SK-N-SH (cell line): ENCODE measurements around the gene MED15. TPM values are rescaled to one million over a fixed set of nuclear protein-coding genes. Genes with fewer than 3 reads are reported as not detected.

Experiments used
- CTCF ChIA-PET: fragments of 300-600, 350-600 bp; formaldehyde crosslinking; extraction: SDS; loops from one replicate; lab custom pipeline; 2021; lab: Yijun Ruan, JAX
- POLR2A ChIA-PET: fragments of 350-600 bp; sonication (Branson Sonifier 250); formaldehyde crosslinking; extraction: SDS; loops from one replicate; lab custom pipeline; 2020; ENCODE audit warnings: antibody characterized with exemption, inconsistent platforms; lab: Yijun Ruan, JAX
- DNase-seq: peaks from one replicate; pipeline ENCODE4 v3.0.0; 2012
- H2AFZ ChIP-seq: fragments of 200-600 bp; sonication (generic); 2 replicates; pipeline ENCODE4 v1.8.1; 2016; ENCODE audit warnings: antibody characterized with exemption, mild to moderate bottlenecking, low read depth
- H3F3A ChIP-seq: fragments of 200-600 bp; sonication (generic); replicated peaks from 2 replicates; pipeline ENCODE3; 2016; ENCODE audit warnings: antibody characterized with exemption, mild to moderate bottlenecking; ENCODE audit not compliant: insufficient read depth
- H3K27ac ChIP-seq, 2 experiments: fragments of 200-500 bp in 1 of 2; fragments of 200-600 bp in 1 of 2; sonication (Bioruptor generic) in 1 of 2; sonication (generic), shearing (Covaris generic) in 1 of 2; 2 replicates each; pipeline versions ENCODE4 v1.5.1 to v1.6.1; 2014 to 2016; ENCODE audit warnings: low read depth in 2 of 2, inconsistent platforms in 1 of 2, low read length in 1 of 2, mild to moderate bottlenecking in 1 of 2, mixed read lengths in 1 of 2
- H3K27me3 ChIP-seq: fragments of 200-600 bp; sonication (generic), shearing (Covaris generic); 2 replicates; pipeline ENCODE4 v1.6.1; 2016; ENCODE audit warnings: mixed run types; ENCODE audit not compliant: insufficient read depth
- H3K36me3 ChIP-seq, 2 experiments: fragments of 200-500 bp in 1 of 2; fragments of 200-600 bp in 1 of 2; sonication (Bioruptor generic) in 1 of 2; sonication (generic) in 1 of 2; replicated peaks in 1 of 2; 2 replicates each; pipeline versions ENCODE3 to v1.5.1; 2014 to 2016; ENCODE audit warnings: low read length in 1 of 2, mild to moderate bottlenecking in 1 of 2; ENCODE audit not compliant: insufficient read depth in 2 of 2, control insufficient read depth in 1 of 2
- H3K4me1 ChIP-seq, 2 experiments: fragments of 200-500 bp in 1 of 2; fragments of 200-600 bp in 1 of 2; sonication (Bioruptor generic) in 1 of 2; sonication (generic), shearing (Covaris generic) in 1 of 2; 2 replicates each; pipeline versions ENCODE4 v1.5.1 to v1.6.1; 2014 to 2016; ENCODE audit warnings: low read depth in 1 of 2, low read length in 1 of 2, mixed run types in 1 of 2; ENCODE audit not compliant: insufficient read depth in 2 of 2, control insufficient read depth in 1 of 2
- H3K4me2 ChIP-seq: fragments of 200-600 bp; sonication (generic), shearing (Covaris generic); 2 replicates; pipeline ENCODE4 v1.6.1; 2017; ENCODE audit warnings: mixed run types
- H3K4me3 ChIP-seq, 2 experiments: fragments of 200-500 bp in 1 of 2; fragments of 200-600 bp in 1 of 2; sonication (Bioruptor generic) in 1 of 2; sonication (generic), shearing (Covaris generic) in 1 of 2; 2 replicates each; pipeline versions ENCODE4 v1.5.1 to v1.8.1; 2014 to 2016; ENCODE audit warnings: low read depth in 2 of 2, inconsistent platforms in 1 of 2, low read length in 1 of 2, mild to moderate bottlenecking in 1 of 2, mixed read lengths in 1 of 2, moderate library complexity in 1 of 2
- H3K79me2 ChIP-seq: fragments of 200-600 bp; sonication (generic); 2 replicates; pipeline ENCODE4 v1.8.1; 2017; ENCODE audit warnings: mild to moderate bottlenecking; ENCODE audit not compliant: insufficient read depth
- H3K9ac ChIP-seq: fragments of 200-600 bp; sonication (generic); 2 replicates; pipeline ENCODE4 v1.6.1; 2017; ENCODE audit warnings: mixed run types
- H3K9me2 ChIP-seq: fragments of 200-600 bp; sonication (generic); 2 replicates; pipeline ENCODE4 v1.6.1; 2017; ENCODE audit warnings: mixed run types
- H3K9me3 ChIP-seq: fragments of 200-600 bp; sonication (generic); 2 replicates; pipeline ENCODE4 v1.6.1; 2017; ENCODE audit warnings: mixed run types, mild to moderate bottlenecking, moderate library complexity
- H4K20me1 ChIP-seq: fragments of 200-600 bp; sonication (generic); 2 replicates; pipeline ENCODE4 v1.6.1; 2017; ENCODE audit warnings: mild to moderate bottlenecking, mixed run types; ENCODE audit not compliant: insufficient read depth
- CHD2 ChIP-seq: fragments of 150-350 bp; IDR thresholded peaks from 2 replicates; pipeline ENCODE4 v1.6.1; 2018; ENCODE audit warnings: low read length; ENCODE audit not compliant: partially characterized antibody
- ELF1 ChIP-seq: IDR thresholded peaks from 2 replicates; pipeline ENCODE4 v1.4.0; 2012
- EP300 ChIP-seq, 2 experiments: IDR thresholded peaks; 2 replicates each; pipeline versions ENCODE4 v1.4.0 to v1.6.1; 2012; ENCODE audit warnings: borderline replicate concordance in 1 of 2, low read depth in 1 of 2, low read length in 1 of 2
- EZH2phosphoT487 ChIP-seq: fragments of 200-600 bp; sonication (generic); IDR thresholded peaks from 2 replicates; pipeline ENCODE4 v1.6.1; 2017; ENCODE audit warnings: low read depth, mixed run types, mild to moderate bottlenecking, antibody characterized with exemption, moderate library complexity, borderline replicate concordance
- FOXJ3 ChIP-seq: sonication (generic); formaldehyde crosslinking; IDR thresholded peaks from 2 replicates; pipeline ENCODE4 v1.5.1; 2020; ENCODE audit warnings: mild to moderate bottlenecking, missing genetic modification reagents
- FOXM1 ChIP-seq: IDR thresholded peaks from 2 replicates; pipeline ENCODE4 v1.4.0; 2012; ENCODE audit warnings: low read depth, mild to moderate bottlenecking
- GATA2 ChIP-seq: sonication (generic); formaldehyde crosslinking; IDR thresholded peaks from 2 replicates; pipeline ENCODE4 v1.5.0; 2020; ENCODE audit warnings: mild to moderate bottlenecking, missing genetic modification reagents
- IRF3 ChIP-seq: fragments of 150-350 bp; IDR thresholded peaks from 2 replicates; pipeline ENCODE4 v1.6.1; 2016; ENCODE audit warnings: mild to moderate bottlenecking, low read depth, low read length
- JUND ChIP-seq: IDR thresholded peaks from 2 replicates; pipeline ENCODE4 v1.4.0; 2012
- MAX ChIP-seq: IDR thresholded peaks from 2 replicates; pipeline ENCODE4 v1.4.0; 2012; ENCODE audit warnings: low read depth
- NRF1 ChIP-seq: IDR thresholded peaks from 2 replicates; pipeline ENCODE4 v1.6.1; 2012; ENCODE audit warnings: low read depth, mild to moderate bottlenecking, low read length
- RFX5 ChIP-seq: IDR thresholded peaks from 2 replicates; pipeline ENCODE4 v1.6.1; 2012; ENCODE audit warnings: mild to moderate bottlenecking, improper control_type of control experiment, low read length
- SIN3A ChIP-seq: IDR thresholded peaks from 2 replicates; pipeline ENCODE4 v1.6.1; 2012; ENCODE audit warnings: low read depth, mild to moderate bottlenecking, low read length, moderate library complexity, borderline replicate concordance
- SMC3 ChIP-seq: IDR thresholded peaks from 2 replicates; pipeline ENCODE4 v1.6.1; 2012; ENCODE audit warnings: low read depth, low read length, improper control_type of control experiment
- TAF1 ChIP-seq: IDR thresholded peaks from 2 replicates; pipeline ENCODE4 v1.6.1; 2012; ENCODE audit warnings: low read depth, mild to moderate bottlenecking, low read length, moderate library complexity, borderline replicate concordance
- TCF12 ChIP-seq: IDR thresholded peaks from 2 replicates; pipeline ENCODE4 v1.4.0; 2012
- TEAD4 ChIP-seq: IDR thresholded peaks from 2 replicates; pipeline ENCODE4 v1.4.0; 2012; ENCODE audit warnings: mild to moderate bottlenecking, borderline replicate concordance; ENCODE audit not compliant: insufficient read depth
- USF1 ChIP-seq: IDR thresholded peaks from 2 replicates; pipeline ENCODE4 v1.4.0; 2012; ENCODE audit warnings: low read depth, borderline replicate concordance
- YY1 ChIP-seq: IDR thresholded peaks from 2 replicates; pipeline ENCODE4 v1.4.0; 2012; ENCODE audit warnings: low read depth, mild to moderate bottlenecking
- ZBTB33 ChIP-seq: IDR thresholded peaks from 2 replicates; pipeline ENCODE4 v1.4.0; 2012; ENCODE audit warnings: low read depth, borderline replicate concordance
- WGBS: methylation state at CpG from one replicate; pipeline ENCODE4 v1.1.6; 2017; ENCODE audit warnings: low lambda C conversion rate; 5-methylcytosine and 5-hydroxymethylcytosine counted together
- polyA plus RNA-seq, 3 experiments: library from polyadenylated mRNA; depleted of rRNA; stranded (reverse); fragments of >200 nt; gene quantifications; 2 replicates each; pipeline ENCODE4 v1.2.3, GENCODE V29; 2012

Gene MED15
- polyA plus RNA-seq, 1 of the 3 experiments (the other 2 are of a cell fraction), result 45.1 TPM

- Histone ChIP-seq H3K4me3 (no peak overlapping the region), H3K27me3 (no peaks in the 10 kb centered on the region), H3K9me2 (no peaks in the 10 kb centered on the region), H3K36me3 (peaks cover 21 to 40% of the 10 kb centered on the region in 2 experiments), H3K9ac (no peak overlapping the region), H4K20me1 (peaks cover 77% of the 10 kb centered on the region), H3F3A (peaks cover 10% of the 10 kb centered on the region), H2AFZ (no peak overlapping the region), H3K9me3 (no peaks in the 10 kb centered on the region), H3K4me1 (peaks cover 29 to 45% of the 10 kb centered on the region in 2 experiments; a peak in 3 of 4 replicates), H3K27ac (peak overlapping the region; percentile 48 to 64; a peak in 2 of 4 replicates), H3K79me2 (peaks cover 100% of the 10 kb centered on the region), H3K4me2 (peak overlapping the region; percentile 33; the same call in 1 of the 2 replicates)
- 94% methylated on average over 4 of the region's 4 CpGs for WGBS
- ChIA-PET POLR2A (interaction anchor here (1.6 kb wide), 1 partner anchor 11 kb away, joined by 7 read pairs; no protein-coding TSS in a partner anchor), CTCF (interaction anchor here (1.1 to 9.6 kb wide), 3 partner anchors 17 to 52 kb away, joined by 3 to 103 read pairs (median 4); no protein-coding TSS in a partner anchor)
- no peak for DNase-seq
- TF ChIP-seq FOXJ3 (CRISPR knock-in tag) (no peak), GATA2 (CRISPR knock-in tag) (no peak), SMC3 (no peak), NRF1 (no peak), SIN3A (no peak), EZH2phosphoT487 (no peak), RFX5 (no peak), ZBTB33 (no peak), MAX (no peak), FOXM1 (no peak), TAF1 (no peak), JUND (no peak), YY1 (no peak), ELF1 (no peak), TCF12 (no peak)
These were observed 41.4 kb downstream of the MED15 start for GRCh38 chr22:20548806-20549205.

- Histone ChIP-seq H3K4me1 (peaks cover 29 to 45% of the 10 kb centered on the region in 2 experiments; a peak in 3 of 4 replicates), H2AFZ (no peak overlapping the region), H4K20me1 (peaks cover 78% of the 10 kb centered on the region), H3K9me3 (no peaks in the 10 kb centered on the region), H3K79me2 (peaks cover 100% of the 10 kb centered on the region), H3K27ac (peak overlapping the region; percentile 48 to 64; a peak in 2 of 4 replicates), H3K9me2 (no peaks in the 10 kb centered on the region), H3K36me3 (peaks cover 27 to 42% of the 10 kb centered on the region in 2 experiments), H3K9ac (no peak overlapping the region), H3K4me3 (no peak overlapping the region), H3F3A (peaks cover 10% of the 10 kb centered on the region), H3K4me2 (0 out of 2 replicates have a peak overlapping the region, but pooled peaks have one; percentile 33), H3K27me3 (no peaks in the 10 kb centered on the region)
- POLR2A ChIA-PET, result interaction anchor here (1.6 kb wide), 1 partner anchor 12 kb away, joined by 7 read pairs; no protein-coding TSS in a partner anchor
- no peak for DNase-seq
- WGBS, result 92% methylated on average over 7 of the region's 7 CpGs
- CTCF ChIA-PET, result interaction anchor here (1.1 to 9.6 kb wide), 3 partner anchors 17 to 53 kb away, joined by 3 to 103 read pairs (median 4); no protein-coding TSS in a partner anchor
- TF ChIP-seq CHD2 (no peak), ZBTB33 (no peak), RFX5 (no peak), ELF1 (no peak), NRF1 (no peak), IRF3 (no peak), TEAD4 (no peak), JUND (no peak), SIN3A (no peak), FOXJ3 (CRISPR knock-in tag) (no peak), USF1 (no peak), EP300 (IDR thresholded peaks at IDR 0.05; ENCODE audit: borderline replicate concordance in 1 of 2, low read depth in 1 of 2, low read length in 1 of 2) (no peak), TCF12 (no peak)
These were observed 41.9 kb downstream of the MED15 start for GRCh38 chr22:20549232-20549841.
